Right atrium auricular region (tissue), 2 donors: ENCODE measurements around the gene EXOSC5. TPM values are rescaled to one million over a fixed set of nuclear protein-coding genes. Genes with fewer than 3 reads are reported as not detected.

Source experiments
- DNase-seq: peaks from one replicate; pipeline ENCODE4 v3.0.0-alpha.2; 2019; ENCODE audit warnings: low spot score
- H3K27ac ChIP-seq, 2 donors: fragments of 200-600 bp; sonication (generic); 1 replicate in 1 of 2; 2 replicates in 1 of 2; pipeline ENCODE4 v1.5.1; 2016 to 2019
- H3K27me3 ChIP-seq, 2 donors: fragments of 200-600 bp; sonication (generic); one replicate each; pipeline versions ENCODE4 v1.5.1 to v1.6.0; 2017 to 2019
- H3K36me3 ChIP-seq: fragments of 200-600 bp; sonication (generic); one replicate; pipeline ENCODE4 v1.5.1; 2016
- H3K4me1 ChIP-seq, 2 donors: fragments of 200-600 bp; sonication (generic); one replicate each; pipeline versions ENCODE4 v1.5.1 to v1.6.0; 2017 to 2019
- H3K4me3 ChIP-seq, 2 donors: fragments of 200-600 bp; sonication (generic); 1 replicate in 1 of 2; 2 replicates in 1 of 2; pipeline ENCODE4 v1.5.1; 2017 to 2019; ENCODE audit warnings: mild to moderate bottlenecking in 1 of 2, moderate library complexity in 1 of 2
- H3K9me3 ChIP-seq, 2 donors: fragments of 200-600 bp; sonication (generic); one replicate each; pipeline ENCODE4 v1.5.1; 2019
- CTCF ChIP-seq, 2 donors: fragments of 200-600 bp; sonication (generic); IDR thresholded peaks; one replicate each; pipeline ENCODE4 v1.5.1; 2019; ENCODE audit warnings: antibody characterized with exemption in 2 of 2
- total RNA-seq, 2 donors: library from RNA; depleted of rRNA; stranded (reverse); fragments of >200 nt; gene quantifications; one replicate each; pipeline ENCODE4 v1.1.0, GENCODE V29; 2016

The EXOSC5 gene
- total RNA-seq, 2 donors from 2014 or later, result 8.5 to 9.0 TPM

DNA sequence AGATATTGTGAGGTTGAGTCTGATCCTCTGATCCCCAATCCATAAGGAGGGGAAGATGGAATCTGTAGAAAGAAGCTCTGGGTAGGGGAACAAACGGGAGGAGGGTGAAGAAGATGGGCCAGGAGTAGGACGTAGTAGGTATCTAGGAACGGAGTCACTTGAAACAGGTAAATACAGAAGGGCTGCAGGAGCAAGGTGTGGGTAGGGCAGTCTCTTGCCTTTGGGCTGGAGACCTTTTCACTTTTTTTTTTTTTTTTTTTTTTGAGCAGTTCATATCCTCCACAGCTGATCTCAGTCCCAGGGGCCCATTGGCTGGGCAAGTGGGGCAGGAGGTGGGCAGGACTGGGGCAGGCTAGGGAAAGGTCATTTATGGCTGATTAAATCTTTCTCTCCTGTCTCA is 1.9 kb upstream of the EXOSC5 start:
- H3K27ac ChIP-seq, result no peak overlapping the region
- TF ChIP-seq CTCF (IDR thresholded peaks at IDR 0.05), result no peak
- H3K27me3 ChIP-seq, result no peaks in the 10 kb centered on the region

GRCh38 chr19:41398598-41398997 is 1.4 kb upstream of the EXOSC5 start:
- no peaks in the 10 kb centered on the region for H3K27me3 ChIP-seq
- no peaks in the 10 kb centered on the region for H3K36me3 ChIP-seq
- peak overlapping the region; percentile 84 to 91 for H3K4me3 ChIP-seq
- H3K27ac ChIP-seq, result peak overlapping the region in 1 of 2 donors; percentile 90
- no peak for TF ChIP-seq CTCF (IDR thresholded peaks at IDR 0.05)
- H3K4me1 ChIP-seq, result peaks cover 0 to 17% of the 10 kb centered on the region in 2 donors
- H3K9me3 ChIP-seq, result no peaks in the 10 kb centered on the region
- no peak for DNase-seq

More for the DNA sequence above, 1.9 kb upstream of the EXOSC5 start:
- Histone ChIP-seq H3K36me3 (no peaks in the 10 kb centered on the region), H3K4me3 (no peak overlapping the region), H3K4me1 (peaks cover 0 to 17% of the 10 kb centered on the region in 2 donors), H3K9me3 (no peaks in the 10 kb centered on the region)
- DNase-seq, result no peak

- H3K9me3 ChIP-seq, result no peaks in the 10 kb centered on the region
- peak overlapping the region; percentile 84 to 91 for H3K4me3 ChIP-seq
- no peaks in the 10 kb centered on the region for H3K36me3 ChIP-seq
- H3K4me1 ChIP-seq, result peaks cover 0 to 17% of the 10 kb centered on the region in 2 donors
- DNase-seq, result no peak
- no peaks in the 10 kb centered on the region for H3K27me3 ChIP-seq
- peak overlapping the region; percentile 89 to 90 for H3K27ac ChIP-seq
- no peak for TF ChIP-seq CTCF (IDR thresholded peaks at IDR 0.05)
These were observed 875 bp upstream of the EXOSC5 start for GRCh38 chr19:41398050-41398418.

DNA sequence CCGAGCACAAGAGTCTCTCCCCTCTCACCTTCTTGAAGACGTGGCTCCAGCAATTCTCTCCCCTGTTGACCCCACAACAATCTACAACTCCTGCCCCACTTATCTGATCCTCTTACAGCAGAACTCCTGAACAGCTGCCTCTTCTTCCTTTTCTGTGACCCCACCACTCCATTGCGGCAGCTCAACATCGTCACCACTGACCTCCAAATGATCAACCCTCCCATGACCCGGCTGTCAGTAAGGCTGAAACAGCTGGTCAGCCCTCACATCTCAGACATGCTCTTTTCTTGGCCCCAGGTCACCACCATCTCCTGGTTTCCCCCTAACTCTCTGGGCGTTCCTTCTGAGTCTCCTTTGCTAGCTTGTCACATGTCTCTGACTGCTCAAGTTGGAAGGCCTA is 1.8 kb downstream of the EXOSC5 start:
- Histone ChIP-seq H3K4me1 (peaks cover 0 to 17% of the 10 kb centered on the region in 2 donors), H3K36me3 (peaks cover 15% of the 10 kb centered on the region), H3K4me3 (no peak overlapping the region), H3K9me3 (no peaks in the 10 kb centered on the region), H3K27ac (no peak overlapping the region), H3K27me3 (no peaks in the 10 kb centered on the region)
- DNase-seq, result no peak
- TF ChIP-seq CTCF (IDR thresholded peaks at IDR 0.05), result no peak

DNA sequence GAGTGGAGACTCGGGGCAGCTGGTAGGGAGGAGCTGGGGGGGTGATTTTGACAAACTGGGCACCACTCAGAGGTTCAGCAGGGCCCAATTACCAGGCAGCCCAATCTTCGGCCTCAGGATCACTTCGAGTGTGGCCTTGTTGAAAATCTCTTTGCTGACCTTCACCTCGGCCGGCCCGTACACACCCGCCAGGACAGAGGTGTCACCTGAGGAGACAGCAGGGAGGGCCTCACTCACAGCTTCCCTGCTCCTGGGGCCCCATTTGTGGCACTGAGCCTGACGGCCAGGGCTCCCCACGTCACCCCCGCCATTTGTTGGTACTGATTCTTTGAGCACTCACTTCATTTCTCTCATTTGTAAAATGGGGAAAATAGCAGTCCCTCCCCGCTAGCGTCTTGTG is 4.4 kb downstream of the EXOSC5 start:
- Histone ChIP-seq H3K27me3 (no peaks in the 10 kb centered on the region), H3K36me3 (peaks cover 27% of the 10 kb centered on the region), H3K4me3 (no peak overlapping the region), H3K4me1 (peaks cover 0 to 8% of the 10 kb centered on the region in 2 donors), H3K27ac (no peak overlapping the region), H3K9me3 (no peaks in the 10 kb centered on the region)
- TF ChIP-seq CTCF (IDR thresholded peaks at IDR 0.05), result no peak
- no peak for DNase-seq

DNA sequence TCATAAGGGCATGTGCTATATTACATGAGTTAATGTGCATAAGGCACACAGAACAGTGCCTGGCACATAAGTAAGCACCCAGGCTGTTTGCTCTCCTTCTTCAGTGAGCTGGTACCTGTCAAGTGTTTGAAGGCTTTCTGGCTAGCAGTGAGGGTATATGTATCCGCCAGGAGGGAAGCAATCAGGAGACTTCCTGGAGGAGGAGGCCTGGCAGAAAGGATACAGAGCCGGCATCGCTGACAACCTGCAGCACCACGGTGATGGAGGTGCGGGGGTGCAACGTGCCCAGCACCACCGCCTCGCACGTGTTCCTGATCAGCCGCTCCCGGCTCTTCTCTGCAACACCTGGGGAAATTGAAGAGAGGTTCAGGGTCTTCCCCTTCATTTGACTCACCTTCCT is 5.5 kb downstream of the EXOSC5 start:
- H3K4me1 ChIP-seq, result peaks cover 0 to 3% of the 10 kb centered on the region in 2 donors
- H3K36me3 ChIP-seq, result peaks cover 27% of the 10 kb centered on the region
- DNase-seq, result no peak
- TF ChIP-seq CTCF (IDR thresholded peaks at IDR 0.05), result no peak
- H3K27ac ChIP-seq, result no peak overlapping the region
- H3K9me3 ChIP-seq, result no peaks in the 10 kb centered on the region
- no peaks in the 10 kb centered on the region for H3K27me3 ChIP-seq
- H3K4me3 ChIP-seq, result no peak overlapping the region
